SK-N-SH (cell line): ENCODE measurements around the gene CACNA2D3. TPM values are rescaled to one million over a fixed set of nuclear protein-coding genes. Genes with fewer than 3 reads are reported as not detected.

Experiments
- CTCF ChIA-PET: fragments of 300-600, 350-600 bp; formaldehyde crosslinking; extraction: SDS; loops from one replicate; lab custom pipeline; 2021; lab: Yijun Ruan, JAX
- POLR2A ChIA-PET: fragments of 350-600 bp; sonication (Branson Sonifier 250); formaldehyde crosslinking; extraction: SDS; loops from one replicate; lab custom pipeline; 2020; ENCODE audit warnings: antibody characterized with exemption, inconsistent platforms; lab: Yijun Ruan, JAX
- DNase-seq: peaks from one replicate; pipeline ENCODE4 v3.0.0; 2012
- H2AFZ ChIP-seq: fragments of 200-600 bp; sonication (generic); 2 replicates; pipeline ENCODE4 v1.8.1; 2016; ENCODE audit warnings: antibody characterized with exemption, mild to moderate bottlenecking, low read depth
- H3F3A ChIP-seq: fragments of 200-600 bp; sonication (generic); replicated peaks from 2 replicates; pipeline ENCODE3; 2016; ENCODE audit warnings: antibody characterized with exemption, mild to moderate bottlenecking; ENCODE audit not compliant: insufficient read depth
- H3K27ac ChIP-seq, 2 experiments: fragments of 200-500 bp in 1 of 2; fragments of 200-600 bp in 1 of 2; sonication (Bioruptor generic) in 1 of 2; sonication (generic), shearing (Covaris generic) in 1 of 2; 2 replicates each; pipeline versions ENCODE4 v1.5.1 to v1.6.1; 2014 to 2016; ENCODE audit warnings: low read depth in 2 of 2, inconsistent platforms in 1 of 2, low read length in 1 of 2, mild to moderate bottlenecking in 1 of 2, mixed read lengths in 1 of 2
- H3K27me3 ChIP-seq: fragments of 200-600 bp; sonication (generic), shearing (Covaris generic); 2 replicates; pipeline ENCODE4 v1.6.1; 2016; ENCODE audit warnings: mixed run types; ENCODE audit not compliant: insufficient read depth
- H3K36me3 ChIP-seq, 2 experiments: fragments of 200-500 bp in 1 of 2; fragments of 200-600 bp in 1 of 2; sonication (Bioruptor generic) in 1 of 2; sonication (generic) in 1 of 2; replicated peaks in 1 of 2; 2 replicates each; pipeline versions ENCODE3 to v1.5.1; 2014 to 2016; ENCODE audit warnings: low read length in 1 of 2, mild to moderate bottlenecking in 1 of 2; ENCODE audit not compliant: insufficient read depth in 2 of 2, control insufficient read depth in 1 of 2
- H3K4me1 ChIP-seq, 2 experiments: fragments of 200-500 bp in 1 of 2; fragments of 200-600 bp in 1 of 2; sonication (Bioruptor generic) in 1 of 2; sonication (generic), shearing (Covaris generic) in 1 of 2; 2 replicates each; pipeline versions ENCODE4 v1.5.1 to v1.6.1; 2014 to 2016; ENCODE audit warnings: low read depth in 1 of 2, low read length in 1 of 2, mixed run types in 1 of 2; ENCODE audit not compliant: insufficient read depth in 2 of 2, control insufficient read depth in 1 of 2
- H3K4me2 ChIP-seq: fragments of 200-600 bp; sonication (generic), shearing (Covaris generic); 2 replicates; pipeline ENCODE4 v1.6.1; 2017; ENCODE audit warnings: mixed run types
- H3K4me3 ChIP-seq, 2 experiments: fragments of 200-500 bp in 1 of 2; fragments of 200-600 bp in 1 of 2; sonication (Bioruptor generic) in 1 of 2; sonication (generic), shearing (Covaris generic) in 1 of 2; 2 replicates each; pipeline versions ENCODE4 v1.5.1 to v1.8.1; 2014 to 2016; ENCODE audit warnings: low read depth in 2 of 2, inconsistent platforms in 1 of 2, low read length in 1 of 2, mild to moderate bottlenecking in 1 of 2, mixed read lengths in 1 of 2, moderate library complexity in 1 of 2
- H3K79me2 ChIP-seq: fragments of 200-600 bp; sonication (generic); 2 replicates; pipeline ENCODE4 v1.8.1; 2017; ENCODE audit warnings: mild to moderate bottlenecking; ENCODE audit not compliant: insufficient read depth
- H3K9ac ChIP-seq: fragments of 200-600 bp; sonication (generic); 2 replicates; pipeline ENCODE4 v1.6.1; 2017; ENCODE audit warnings: mixed run types
- H3K9me2 ChIP-seq: fragments of 200-600 bp; sonication (generic); 2 replicates; pipeline ENCODE4 v1.6.1; 2017; ENCODE audit warnings: mixed run types
- H3K9me3 ChIP-seq: fragments of 200-600 bp; sonication (generic); 2 replicates; pipeline ENCODE4 v1.6.1; 2017; ENCODE audit warnings: mixed run types, mild to moderate bottlenecking, moderate library complexity
- H4K20me1 ChIP-seq: fragments of 200-600 bp; sonication (generic); 2 replicates; pipeline ENCODE4 v1.6.1; 2017; ENCODE audit warnings: mild to moderate bottlenecking, mixed run types; ENCODE audit not compliant: insufficient read depth
- EP300 ChIP-seq, 2 experiments: IDR thresholded peaks; 2 replicates each; pipeline versions ENCODE4 v1.4.0 to v1.6.1; 2012; ENCODE audit warnings: borderline replicate concordance in 1 of 2, low read depth in 1 of 2, low read length in 1 of 2
- EZH2phosphoT487 ChIP-seq: fragments of 200-600 bp; sonication (generic); IDR thresholded peaks from 2 replicates; pipeline ENCODE4 v1.6.1; 2017; ENCODE audit warnings: low read depth, mixed run types, mild to moderate bottlenecking, antibody characterized with exemption, moderate library complexity, borderline replicate concordance
- FOSL2 ChIP-seq: IDR thresholded peaks from 2 replicates; pipeline ENCODE4 v1.4.0; 2012; ENCODE audit warnings: low read depth, mild to moderate bottlenecking, moderate library complexity, borderline replicate concordance
- FOXM1 ChIP-seq: IDR thresholded peaks from 2 replicates; pipeline ENCODE4 v1.4.0; 2012; ENCODE audit warnings: low read depth, mild to moderate bottlenecking
- GABPA ChIP-seq: IDR thresholded peaks from 2 replicates; pipeline ENCODE4 v1.4.0; 2012; ENCODE audit warnings: low read depth, mild to moderate bottlenecking
- IRF3 ChIP-seq: fragments of 150-350 bp; IDR thresholded peaks from 2 replicates; pipeline ENCODE4 v1.6.1; 2016; ENCODE audit warnings: mild to moderate bottlenecking, low read depth, low read length
- JUND ChIP-seq: IDR thresholded peaks from 2 replicates; pipeline ENCODE4 v1.4.0; 2012
- MAX ChIP-seq: IDR thresholded peaks from 2 replicates; pipeline ENCODE4 v1.4.0; 2012; ENCODE audit warnings: low read depth
- MEF2A ChIP-seq: IDR thresholded peaks from 2 replicates; pipeline ENCODE4 v1.4.0; 2012; ENCODE audit warnings: low read depth, borderline replicate concordance
- NRF1 ChIP-seq: IDR thresholded peaks from 2 replicates; pipeline ENCODE4 v1.6.1; 2012; ENCODE audit warnings: low read depth, mild to moderate bottlenecking, low read length
- PBX3 ChIP-seq: IDR thresholded peaks from 2 replicates; pipeline ENCODE4; 2012
- POLR2AphosphoS5 ChIP-seq: IDR thresholded peaks from 2 replicates; pipeline ENCODE4 v1.6.1; 2012; ENCODE audit warnings: low read depth, low read length
- SMC3 ChIP-seq: IDR thresholded peaks from 2 replicates; pipeline ENCODE4 v1.6.1; 2012; ENCODE audit warnings: low read depth, low read length, improper control_type of control experiment
- TAF1 ChIP-seq: IDR thresholded peaks from 2 replicates; pipeline ENCODE4 v1.6.1; 2012; ENCODE audit warnings: low read depth, mild to moderate bottlenecking, low read length, moderate library complexity, borderline replicate concordance
- USF1 ChIP-seq: IDR thresholded peaks from 2 replicates; pipeline ENCODE4 v1.4.0; 2012; ENCODE audit warnings: low read depth, borderline replicate concordance
- USF2 ChIP-seq: fragments of 150-350 bp; IDR thresholded peaks from 2 replicates; pipeline ENCODE4 v1.6.1; 2017; ENCODE audit warnings: antibody characterized with exemption, low read length, low read depth, borderline replicate concordance
- YY1 ChIP-seq: IDR thresholded peaks from 2 replicates; pipeline ENCODE4 v1.4.0; 2012; ENCODE audit warnings: low read depth, mild to moderate bottlenecking
- polyA plus RNA-seq, 3 experiments: library from polyadenylated mRNA; depleted of rRNA; stranded (reverse); fragments of >200 nt; gene quantifications; 2 replicates each; pipeline ENCODE4 v1.2.3, GENCODE V29; 2012

CACNA2D3 gene
- polyA plus RNA-seq, 1 of the 3 experiments (the other 2 are of a cell fraction) = 0.15 TPM

GRCh38 chr3:54764911-54765310 lies 642.6 kb downstream of the CACNA2D3 start:
- Histone ChIP-seq H2AFZ (no peak overlapping the region), H3K27ac (no peak overlapping the region), H3K9me2 (no peaks in the 10 kb centered on the region), H3K9ac (no peak overlapping the region), H3K36me3 (no peaks in the 10 kb centered on the region), H3K9me3 (no peaks in the 10 kb centered on the region), H3K27me3 (no peaks in the 10 kb centered on the region), H3K4me1 (no peaks in the 10 kb centered on the region; a peak in 1 of 4 replicates), H4K20me1 (no peaks in the 10 kb centered on the region), H3K79me2 (no peaks in the 10 kb centered on the region), H3F3A (no peaks in the 10 kb centered on the region), H3K4me3 (no peak overlapping the region), H3K4me2 (no peak overlapping the region)
- DNase-seq = no peak
- POLR2A ChIA-PET = no interaction called here
- no peak for TF ChIP-seq FOXM1
- TF ChIP-seq JUND = no peak
- TF ChIP-seq PBX3 = no peak
- no peak for TF ChIP-seq USF1
- no peak for TF ChIP-seq NRF1
- no peak for TF ChIP-seq POLR2AphosphoS5
- no peak for TF ChIP-seq SMC3
- no peak for TF ChIP-seq IRF3
- TF ChIP-seq USF2 = no peak
- no peak for TF ChIP-seq EZH2phosphoT487
- no peak for TF ChIP-seq FOSL2
- no peak for TF ChIP-seq EP300 (IDR thresholded peaks at IDR 0.05; ENCODE audit: borderline replicate concordance in 1 of 2, low read depth in 1 of 2, low read length in 1 of 2)
- TF ChIP-seq TAF1 = no peak
- no peak for TF ChIP-seq MAX
- no peak for TF ChIP-seq GABPA
- TF ChIP-seq YY1 = no peak
- TF ChIP-seq MEF2A = no peak
- CTCF ChIA-PET = interaction anchor here (2.0 kb wide), 1 partner anchor 17 kb away, joined by 6 read pairs; no protein-coding TSS in a partner anchor
